Stimulated activated CD8-positive, alpha-beta memory T cell treated with anti-CD3 and anti-CD28 coated beads, Interleukin-12 subunit alpha, Interleukin-12 subunit beta, amount 100 ng/mL, for 1 hour (primary cell): ENCODE results near the gene TBCK.
"Not testable (repeated sequence)": the region's sequence is repeated elsewhere in the genome, so short reads cannot be mapped to it uniquely, and the experiment has no call there.

Experiments
- DNase-seq: peaks from one replicate; pipeline ENCODE4 v3.0.0-alpha.2; 2020; ENCODE audit warnings: low read depth

TBCK gene

GRCh38 chr4:106111778-106112469 is 204.1 kb downstream of the TBCK start:
- not testable (repeated sequence) for DNase-seq

- DNase-seq, result no peak
These were observed 206.1 kb downstream of the TBCK start for GRCh38 chr4:106109929-106110328.

GRCh38 chr4:106105697-106106096 is 210.3 kb downstream of the TBCK start:
- DNase-seq, result no peak

GRCh38 chr4:106104276-106104675 is 211.7 kb downstream of the TBCK start:
- DNase-seq, result no peak

GRCh38 chr4:106096454-106096853 is 219.6 kb downstream of the TBCK start:
- DNase-seq, result no peak

- DNase-seq, result no peak
These were observed 220.6 kb downstream of the TBCK start for GRCh38 chr4:106095408-106095807.

- no peak for DNase-seq
These were observed 223.5 kb downstream of the TBCK start for GRCh38 chr4:106092361-106093040.

- DNase-seq, result no peak
These were observed 225.2 kb downstream of the TBCK start for GRCh38 chr4:106090826-106091225.

GRCh38 chr4:106083065-106083464 is 232.9 kb downstream of the TBCK start:
- no peak for DNase-seq

- no peak for DNase-seq
These were observed 235.6 kb downstream of the TBCK start for GRCh38 chr4:106080376-106080775.

GRCh38 chr4:106079616-106080015 is 236.4 kb downstream of the TBCK start:
- DNase-seq, result no peak

GRCh38 chr4:106065018-106065417 is 251.0 kb downstream of the TBCK start:
- DNase-seq, result no peak

GRCh38 chr4:106063009-106063408 is 253.0 kb downstream of the TBCK start:
- DNase-seq, result no peak

- DNase-seq, result no peak
These were observed 253.5 kb downstream of the TBCK start for GRCh38 chr4:106062452-106062875.

GRCh38 chr4:106058921-106059320 is 257.1 kb downstream of the TBCK start:
- DNase-seq, result no peak

GRCh38 chr4:106056914-106057313 is 259.1 kb downstream of the TBCK start:
- DNase-seq, result no peak

GRCh38 chr4:106051514-106051913 is 264.5 kb downstream of the TBCK start:
- no peak for DNase-seq

- no peak for DNase-seq
These were observed 266.5 kb downstream of the TBCK start for GRCh38 chr4:106049490-106049889.

- DNase-seq, result no peak
These were observed 267.6 kb downstream of the TBCK start for GRCh38 chr4:106048250-106048971.

GRCh38 chr4:106046083-106046482 is 269.9 kb downstream of the TBCK start:
- no peak for DNase-seq

- no peak for DNase-seq
These were observed 274.6 kb downstream of the TBCK start for GRCh38 chr4:106041294-106042002.

GRCh38 chr4:106039796-106040195 is 276.2 kb downstream of the TBCK start:
- no peak for DNase-seq
